ENCODE results near the gene ADCY3.
"Not testable (repeated sequence)": the region's sequence is repeated elsewhere in the genome, so short reads cannot be mapped to it uniquely, and the experiment has no call there.

Gene ADCY3

GRCh38 chr2:24800487-24800886 is 119.5 kb downstream of the ADCY3 start:
- DNase-seq: not testable (repeated sequence)

DNA sequence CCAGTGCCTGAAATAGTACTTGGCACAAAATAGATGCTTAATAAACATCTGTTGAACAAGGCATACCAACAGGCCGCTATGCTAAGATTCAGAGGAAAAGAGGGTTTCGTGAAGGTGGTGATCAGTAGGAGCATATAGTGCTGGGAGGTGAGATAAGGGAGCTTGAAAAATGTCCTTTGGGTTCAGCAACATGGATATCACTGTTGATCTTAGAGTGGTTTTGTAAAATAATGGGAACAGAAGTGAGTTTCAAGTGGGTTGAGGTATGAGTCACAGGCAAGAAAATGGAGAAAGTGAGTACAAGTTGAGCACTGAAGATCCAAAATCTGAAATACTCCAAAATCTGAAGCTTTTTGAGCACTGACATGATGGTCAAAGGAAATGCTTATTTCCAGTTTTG is 122.4 kb downstream of the ADCY3 start:
- no peak for DNase-seq

- peak; percentile 49 for DNase-seq
These were observed 126.1 kb downstream of the ADCY3 start for GRCh38 chr2:24793761-24794435.

GRCh38 chr2:24792874-24793760 is 126.9 kb downstream of the ADCY3 start, which contains the start of the genes CENPO and PTRHD1:
Gene CENPO (plus strand): TSS chr2:24793425. CDS start chr2:24793920, 495 bp downstream.
Gene PTRHD1 (minus strand): TSS chr2:24793391. CDS start chr2:24793377, 14 bp downstream.
- peak; percentile 98 for DNase-seq

DNA sequence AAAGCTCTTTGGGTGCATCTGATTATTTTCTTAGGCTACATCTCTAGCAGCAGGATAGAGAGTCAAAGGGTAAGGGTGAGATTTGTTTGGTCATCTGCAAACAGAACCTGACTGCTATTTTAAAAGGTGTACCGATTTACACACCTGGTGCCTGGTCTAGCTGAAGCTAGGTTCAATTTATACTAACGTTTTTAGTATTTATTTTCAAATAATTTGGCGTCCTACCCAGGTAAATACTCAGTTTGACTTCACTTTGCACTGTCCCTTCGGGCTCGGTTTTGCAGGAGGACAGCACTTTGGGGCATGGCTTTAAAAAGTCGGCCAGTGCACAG is 127.5 kb downstream of the ADCY3 start:
- no peak for DNase-seq

DNA sequence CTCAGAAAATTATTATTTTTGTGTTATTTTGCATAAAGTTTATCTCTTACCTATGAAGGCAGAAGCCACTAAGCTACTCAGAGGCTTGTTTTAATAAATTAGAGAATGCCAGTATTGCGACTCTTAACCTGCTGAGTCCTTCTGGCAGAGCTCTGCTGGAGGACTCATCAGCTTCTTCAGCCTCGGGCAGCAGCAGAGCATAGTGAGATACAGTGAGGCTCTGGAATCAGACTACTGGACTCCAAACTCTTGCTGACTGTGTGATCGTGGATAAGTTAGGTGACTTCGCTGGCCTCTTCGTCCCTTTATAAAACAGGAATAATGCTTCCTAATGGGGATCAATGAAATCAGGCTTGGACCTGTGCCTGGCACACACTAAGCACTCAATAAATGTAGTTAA is 128.6 kb downstream of the ADCY3 start:
- no peak for DNase-seq

GRCh38 chr2:24788816-24789215 is 131.2 kb downstream of the ADCY3 start:
- no peak for DNase-seq

- DNase-seq: no peak
These were observed 132.5 kb downstream of the ADCY3 start for GRCh38 chr2:24787532-24787931.

GRCh38 chr2:24785671-24786321 is 134.2 kb downstream of the ADCY3 start:
- DNase-seq: no peak

- DNase-seq: no peak
These were observed 136.4 kb downstream of the ADCY3 start for GRCh38 chr2:24783641-24784040.

GRCh38 chr2:24779116-24779515 is 140.9 kb downstream of the ADCY3 start:
- no peak for DNase-seq

DNA sequence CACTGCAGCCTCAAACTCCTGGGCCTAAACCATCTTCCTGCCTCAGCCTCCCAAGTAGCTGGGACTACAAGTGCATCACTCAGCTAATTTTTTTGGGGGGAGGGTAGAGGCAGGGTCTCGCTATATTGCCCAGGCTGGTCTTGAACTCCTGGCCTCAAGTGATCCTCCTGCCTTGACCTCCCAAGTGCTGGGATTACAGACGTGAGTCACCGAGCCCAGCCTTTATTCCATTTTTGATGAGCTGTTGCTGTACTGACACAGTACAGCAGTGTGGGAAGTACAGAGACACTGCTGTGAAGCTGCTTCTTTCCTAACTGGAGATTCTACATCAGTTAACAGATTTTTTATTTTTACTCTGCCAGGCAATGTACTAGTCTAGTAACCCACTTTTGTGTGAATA is 145.7 kb downstream of the ADCY3 start:
- no peak for DNase-seq

DNA sequence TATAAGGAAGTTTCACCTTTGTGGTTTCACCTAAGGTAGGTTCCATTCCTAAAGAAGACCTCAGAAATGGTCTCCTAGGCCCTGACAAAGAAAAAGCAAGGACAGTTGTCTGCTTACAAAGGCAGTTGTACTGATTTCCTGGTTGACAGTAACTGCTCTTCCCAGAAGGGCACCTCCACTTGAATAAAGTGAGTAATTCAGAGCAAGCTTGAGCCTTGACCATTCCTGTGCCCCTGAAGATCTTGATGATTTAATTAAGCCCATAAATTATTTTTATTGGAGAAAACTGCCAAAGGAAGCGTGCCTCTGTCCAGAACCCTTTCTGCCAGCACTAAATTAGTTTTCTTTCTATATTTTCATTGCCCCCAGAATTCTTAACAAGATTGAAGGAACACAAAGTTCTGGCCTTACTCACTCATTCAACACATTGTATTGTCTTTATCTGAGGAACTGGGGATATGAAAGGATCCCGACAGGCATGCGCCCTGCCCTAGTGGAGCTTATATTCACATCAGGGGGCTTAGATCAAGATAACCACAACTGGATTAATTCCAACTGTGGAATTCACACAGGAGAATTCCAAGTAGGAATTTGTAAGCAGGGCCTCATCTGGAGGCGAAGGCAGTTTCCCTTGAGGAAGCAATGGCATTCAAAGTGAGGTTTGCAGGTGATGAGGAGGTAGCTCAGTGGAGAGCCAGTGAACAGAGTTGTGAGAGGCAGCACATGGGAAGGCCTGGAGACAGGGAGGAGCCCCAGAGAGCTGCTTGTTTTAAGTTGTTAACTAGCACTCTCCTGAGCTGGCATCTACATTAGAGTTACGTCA is 148.1 kb downstream of the ADCY3 start:
- no peak for DNase-seq

DNA sequence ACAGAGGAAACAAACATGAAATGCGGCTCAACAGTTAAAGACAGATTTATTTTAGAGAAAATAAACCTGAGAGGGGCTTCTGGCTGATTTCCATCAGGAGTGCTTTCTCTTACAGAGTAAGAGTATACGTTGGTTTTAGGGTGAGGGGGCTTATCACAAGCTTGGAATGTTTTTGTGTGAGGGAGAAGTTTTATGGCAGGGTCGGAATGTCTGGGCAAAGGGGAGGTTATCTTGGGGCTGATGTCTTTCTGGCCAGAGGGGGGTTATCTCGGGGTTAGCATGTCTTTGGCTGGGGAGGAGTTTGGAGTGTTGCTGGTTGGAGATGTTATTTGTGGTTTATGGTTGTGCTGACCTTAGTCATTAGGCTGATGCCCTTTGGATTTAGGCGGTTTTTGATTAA is 149.0 kb downstream of the ADCY3 start:
- DNase-seq: no peak

Data from HCEC 1CT (cell line).